GM19240 (cell line): Measurements from ENCODE around the gene WDR49.

ENCODE experiments used
- DNase-seq: peaks from one replicate; pipeline ENCODE4 v3.0.0; 2011; ENCODE audit warnings: low spot score; ENCODE audit not compliant: insufficient read length

The WDR49 gene

DNA sequence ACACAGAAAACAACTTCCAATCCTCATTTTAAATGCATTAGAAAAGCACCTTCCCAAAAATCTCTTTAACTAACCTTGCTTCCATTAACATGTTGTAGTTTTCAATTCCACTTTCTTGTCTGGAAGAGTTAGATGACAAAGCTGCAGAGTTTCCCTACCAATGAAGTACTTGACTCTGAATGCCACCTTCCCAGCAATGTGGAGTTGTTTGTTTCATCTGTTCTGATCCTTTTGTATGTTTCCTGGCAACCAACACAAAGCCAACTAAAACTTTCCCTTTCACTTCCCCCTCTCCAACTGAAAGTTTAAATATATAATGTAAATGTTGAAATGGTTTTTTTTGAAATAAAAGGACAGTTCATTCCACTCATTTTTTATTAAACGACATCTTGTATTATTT lies at the start of gene WDR49:
WDR49 (minus strand) TSS at position 183 of the 400 bp plus-strand sequence. CDS start 517 bp downstream, outside the sequence.
- no peak for DNase-seq

- DNase-seq: no peak
Observed at GRCh38 chr3:167700926-167701325, 47.2 kb upstream of the WDR49 start.

DNA sequence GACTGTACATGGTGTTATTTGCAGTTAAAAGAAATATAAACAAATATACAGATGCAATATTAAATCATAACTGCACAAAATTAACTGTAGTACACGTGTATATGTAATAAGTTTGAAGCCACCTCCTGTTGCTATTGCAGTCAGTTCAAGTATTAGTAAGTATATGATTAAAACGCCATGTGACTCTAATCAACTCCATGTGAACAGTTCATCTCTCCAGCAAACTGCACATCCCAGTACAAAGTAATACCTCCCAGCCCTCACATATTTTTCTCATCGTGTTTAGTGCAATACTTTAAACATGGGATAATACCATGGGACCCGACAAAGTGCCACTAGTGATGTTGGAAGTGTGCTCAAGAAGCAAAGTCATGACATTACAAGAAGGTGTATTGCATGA lies 46.3 kb upstream of the WDR49 start:
- no peak for DNase-seq

DNA sequence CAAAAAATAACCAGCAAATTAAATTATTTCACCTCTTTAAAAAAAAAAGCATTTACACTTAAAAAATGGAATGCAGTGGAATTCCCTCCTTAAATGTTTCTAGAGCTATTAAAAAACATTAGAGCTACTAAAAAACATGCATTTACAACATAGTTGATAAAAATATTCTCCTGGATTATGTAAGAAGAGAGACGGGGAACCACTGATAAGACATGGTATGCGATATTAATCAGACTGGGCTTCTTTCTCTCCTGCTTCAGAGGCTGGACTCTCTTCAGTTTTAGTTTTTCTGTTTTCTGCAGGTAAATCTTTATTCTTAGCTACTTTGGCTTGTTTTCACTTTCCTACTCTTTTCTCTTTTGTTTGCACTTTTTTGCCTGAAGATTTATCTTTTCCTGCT lies 40.4 kb upstream of the WDR49 start:
- no peak for DNase-seq

DNA sequence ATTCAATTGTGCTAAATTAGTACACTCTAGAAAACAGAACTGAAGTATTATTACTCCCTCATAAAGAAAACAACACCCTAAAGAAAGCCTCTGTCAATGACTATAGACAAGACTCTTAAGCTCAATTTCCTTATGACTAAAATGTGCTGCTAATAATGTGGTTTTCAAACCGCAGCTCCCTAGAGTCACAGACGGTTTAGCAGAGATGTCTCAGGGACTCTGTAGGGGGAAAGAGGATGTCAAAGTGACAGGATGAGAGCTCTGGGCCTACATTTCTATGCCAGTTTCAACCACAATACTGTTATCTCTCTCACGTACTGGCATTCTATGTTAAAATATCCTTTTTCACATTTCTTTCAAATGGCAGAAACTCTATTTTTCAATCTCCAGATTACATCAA lies 37.6 kb upstream of the WDR49 start:
- peak; percentile 23 for DNase-seq

- no peak for DNase-seq
Observed at GRCh38 chr3:167684388-167684993, 30.7 kb upstream of the WDR49 start.

DNA sequence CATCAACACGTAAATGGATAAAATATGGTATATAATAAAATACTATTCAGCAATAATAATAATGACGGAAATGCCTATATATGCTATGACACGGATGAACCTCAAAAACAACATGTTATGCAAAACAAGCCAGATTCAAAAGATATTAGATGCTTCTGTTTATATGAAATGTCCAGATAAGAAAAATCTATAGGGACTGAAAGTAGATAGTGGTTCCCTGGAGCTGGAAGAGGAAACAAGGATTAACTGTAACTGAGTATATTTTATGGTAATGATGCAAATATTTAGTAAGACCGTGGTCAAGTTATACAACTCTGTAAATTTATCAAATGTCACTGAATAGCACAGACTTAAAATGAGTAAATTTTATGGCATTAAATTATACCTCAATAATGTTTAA lies 25.8 kb upstream of the WDR49 start:
- DNase-seq: no peak

DNA sequence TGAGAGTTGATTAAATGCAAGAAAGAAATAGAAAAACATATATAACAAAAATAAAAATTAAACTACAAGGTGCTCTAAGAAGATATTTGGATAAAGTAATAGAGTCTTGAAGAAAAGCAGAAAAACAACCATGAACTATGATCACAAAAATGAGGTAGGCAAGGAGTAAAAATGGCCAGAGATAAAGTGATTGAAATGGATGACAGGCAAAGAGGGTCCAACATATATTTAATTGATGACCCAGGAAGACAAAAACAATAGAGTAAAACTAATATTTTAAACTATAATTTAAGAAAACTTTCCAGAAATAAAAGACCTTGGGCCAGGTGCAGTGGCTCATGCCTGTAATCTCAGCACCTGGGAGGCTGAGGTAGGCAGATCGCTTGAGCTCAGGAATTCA lies 22.1 kb upstream of the WDR49 start:
- DNase-seq: no peak

DNA sequence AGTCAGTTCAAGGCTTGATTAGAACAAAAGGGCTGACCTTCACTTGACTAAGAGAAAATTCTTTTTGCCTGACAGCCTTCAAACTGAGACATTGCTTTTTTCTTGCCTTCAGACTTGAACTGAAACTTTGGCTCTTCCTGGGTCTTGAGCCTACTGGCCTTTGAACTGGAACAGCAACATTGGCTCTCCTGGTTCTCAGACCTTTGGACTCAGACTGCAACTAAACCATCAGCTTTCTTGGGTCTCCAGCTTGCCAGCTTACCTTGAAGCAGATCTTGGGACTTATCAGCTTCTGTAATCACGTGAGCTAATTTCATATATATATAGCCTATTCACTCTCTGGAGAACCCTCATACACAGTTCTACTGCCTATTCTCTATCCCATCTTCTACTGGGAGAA lies 19.5 kb upstream of the WDR49 start:
- no peak for DNase-seq

DNA sequence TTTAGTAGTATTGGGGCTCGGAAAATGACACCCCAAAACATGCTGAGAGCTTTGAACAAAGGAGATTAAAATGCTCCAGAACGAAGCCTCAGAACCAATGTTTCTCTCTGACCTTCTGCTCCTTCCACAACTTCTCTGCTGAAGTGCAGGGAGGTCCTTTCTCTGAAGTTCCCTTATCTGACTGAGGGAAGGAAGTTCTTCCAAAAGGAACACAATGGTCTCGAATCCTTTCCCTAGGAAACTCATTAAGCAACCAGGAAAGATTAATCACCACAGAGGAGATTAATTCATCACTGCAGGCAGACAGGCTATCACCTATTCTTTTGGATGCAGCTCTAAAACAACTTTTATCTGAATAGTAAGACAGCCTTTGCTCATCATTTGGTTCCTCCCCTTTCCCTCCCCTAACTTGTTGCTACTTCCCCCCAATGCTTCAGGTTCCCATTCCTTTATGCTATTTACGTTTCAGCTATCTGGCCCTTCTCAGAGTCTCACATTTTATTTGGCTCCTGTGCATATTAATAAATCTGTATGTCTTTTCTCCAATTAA lies 18.2 kb upstream of the WDR49 start:
- no peak for DNase-seq

GRCh38 chr3:167669699-167670098 lies 16.0 kb upstream of the WDR49 start:
- no peak for DNase-seq

DNA sequence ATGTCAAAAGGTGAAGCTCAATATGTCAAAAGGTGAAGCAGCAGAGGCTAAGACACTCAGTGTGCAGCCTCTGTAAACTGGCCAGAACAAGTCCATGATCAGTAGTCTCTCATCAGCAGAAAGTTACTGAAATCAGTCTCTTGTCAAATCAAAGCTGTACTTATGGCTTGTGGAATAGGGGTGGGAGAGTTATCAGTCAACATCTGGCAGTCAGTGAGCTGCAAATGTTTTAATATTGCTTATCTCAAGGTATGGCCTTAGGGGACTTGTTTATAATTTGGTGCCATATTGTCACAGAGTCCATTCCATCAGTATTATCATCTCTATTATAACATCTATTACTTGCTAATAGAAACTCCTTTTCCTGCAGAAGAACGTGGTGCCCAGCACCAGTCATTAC lies 14.9 kb upstream of the WDR49 start:
- no peak for DNase-seq

- DNase-seq: no peak
Observed at GRCh38 chr3:167666563-167666962, 12.8 kb upstream of the WDR49 start.

DNA sequence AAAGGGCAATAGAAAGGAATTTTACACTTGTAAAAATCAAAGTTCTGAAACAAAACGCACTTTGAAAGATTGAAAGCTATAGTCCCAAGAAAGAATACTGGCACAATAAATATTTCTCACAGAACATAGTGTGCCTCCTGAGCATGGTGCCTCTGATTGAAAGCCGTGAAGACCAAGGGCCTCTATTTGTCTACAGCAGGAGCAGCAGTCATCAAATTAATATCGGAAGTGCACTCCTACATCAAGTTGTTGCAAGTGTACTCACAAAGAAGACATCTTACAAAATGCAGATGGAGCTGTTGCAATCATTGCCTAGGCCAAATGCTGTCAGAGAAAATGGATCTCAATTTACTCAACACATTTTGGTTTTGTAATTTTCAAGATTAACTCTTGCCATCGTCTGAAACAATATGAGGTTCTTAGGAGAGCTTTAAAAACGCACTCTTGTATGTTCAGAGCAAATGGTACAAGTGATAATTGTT lies 9.2 kb upstream of the WDR49 start:
- DNase-seq: no peak

- DNase-seq: no peak
Observed at GRCh38 chr3:167657684-167658225, 4.0 kb upstream of the WDR49 start.

GRCh38 chr3:167656821-167657220 lies 3.1 kb upstream of the WDR49 start:
- no peak for DNase-seq

DNA sequence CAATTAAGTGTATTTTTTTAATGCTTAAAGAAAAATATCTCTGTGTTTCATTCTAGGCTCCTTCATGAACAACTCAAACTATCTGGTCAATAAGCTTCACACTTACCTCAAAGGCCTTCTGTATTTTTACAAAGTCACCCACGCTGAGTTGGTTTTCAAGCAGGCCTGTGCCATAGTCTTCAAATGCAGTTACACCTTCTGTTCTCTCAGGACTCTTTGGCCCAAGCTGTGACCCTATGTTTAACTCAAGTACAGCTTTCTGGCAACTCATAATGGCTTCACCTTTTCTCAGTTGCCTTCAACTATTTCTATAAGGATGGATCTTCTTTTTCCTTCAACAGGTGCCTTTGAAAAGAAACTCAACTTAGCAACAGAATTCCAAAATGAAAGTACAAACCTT lies 587 bp downstream of the WDR49 start:
- no peak for DNase-seq

GRCh38 chr3:167651826-167652225 lies 1.9 kb downstream of the WDR49 start:
- no peak for DNase-seq

GRCh38 chr3:167650459-167650858 lies 3.3 kb downstream of the WDR49 start:
- DNase-seq: no peak

DNA sequence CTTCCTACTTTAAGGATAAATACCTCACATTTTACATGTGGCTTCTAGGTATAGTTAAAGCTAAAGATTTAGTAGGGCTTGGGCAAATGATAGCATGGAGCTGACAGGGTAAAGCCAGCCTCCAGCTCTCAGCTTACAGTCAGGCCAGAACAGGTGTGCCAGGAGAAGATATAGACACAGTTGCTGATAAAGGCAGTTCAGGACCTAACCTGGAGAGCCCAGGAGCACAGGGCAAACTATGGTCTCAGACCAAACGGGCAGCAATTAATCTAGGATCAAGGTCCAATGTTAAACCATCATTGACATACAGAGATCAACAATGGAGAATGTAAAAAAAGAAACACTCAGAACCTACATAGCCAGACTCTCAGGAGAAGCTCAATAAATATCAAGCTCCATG lies 4.0 kb downstream of the WDR49 start:
- no peak for DNase-seq

GRCh38 chr3:167644611-167645010 lies 9.1 kb downstream of the WDR49 start:
- no peak for DNase-seq

DNA sequence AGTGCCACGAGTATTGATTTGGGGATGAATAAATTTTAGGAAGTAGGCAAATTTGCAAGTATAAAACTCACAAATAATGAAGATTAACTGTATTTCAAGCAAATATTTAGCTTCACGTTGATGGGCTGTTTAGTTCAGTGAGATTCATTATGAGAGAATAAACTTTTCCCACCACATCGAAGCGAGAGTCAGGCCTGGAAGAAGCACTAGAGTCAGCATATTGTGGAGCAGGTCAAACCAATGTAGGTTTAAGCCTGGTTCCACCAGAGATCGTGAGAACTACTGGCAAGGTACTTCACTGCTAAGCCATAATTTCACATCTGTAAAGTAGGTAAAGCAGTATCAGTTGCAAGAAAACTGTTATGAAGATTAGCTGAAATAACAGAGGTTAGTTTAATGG lies 22.3 kb downstream of the WDR49 start:
- no peak for DNase-seq

DNA sequence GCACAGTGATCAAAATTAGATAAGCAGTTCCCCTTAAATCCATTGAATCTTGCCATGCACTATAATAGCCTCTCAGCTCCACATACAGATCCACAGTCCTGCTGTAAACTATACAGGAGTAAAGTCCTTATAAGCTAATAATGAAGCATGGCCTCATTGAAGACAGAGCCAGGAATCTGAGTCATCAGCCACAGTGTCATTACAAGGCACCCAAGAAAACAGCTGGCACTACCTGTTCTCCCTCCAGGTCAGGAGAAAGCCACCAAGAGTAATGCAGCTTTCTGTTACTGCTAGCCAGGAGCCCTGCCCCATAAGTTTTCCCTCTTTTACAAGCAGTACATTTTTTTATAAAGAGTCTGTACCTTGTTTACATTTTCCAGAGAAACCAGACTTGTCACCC lies 27.3 kb downstream of the WDR49 start:
- no peak for DNase-seq
